AG04450 (cell line): ENCODE results near the gene TAX1BP3. TPM values are rescaled to one million over a fixed set of nuclear protein-coding genes. Genes with fewer than 3 reads are reported as not detected.

ENCODE experiments used
- CTCF ChIA-PET: fragments of 300-600, 350-600 bp; formaldehyde crosslinking; extraction: SDS; loops from one replicate; lab custom pipeline; 2022; ENCODE audit warnings: antibody characterized with exemption, inconsistent platforms; lab: Charles Lee
- POLR2A ChIA-PET: fragments of 350-600 bp; formaldehyde crosslinking; extraction: SDS; loops from one replicate; lab custom pipeline; 2021; ENCODE audit warnings: antibody characterized with exemption, inconsistent platforms; lab: Yijun Ruan, JAX
- DNase-seq: peaks from one replicate; pipeline ENCODE4 v3.0.0-alpha.2; 2011; ENCODE audit warnings: low read depth, low spot score
- H3K27ac ChIP-seq: one replicate; pipeline ENCODE4 v1.5.1; 2012; ENCODE audit warnings: low read depth, low read length, control low read depth
- H3K27me3 ChIP-seq: one replicate; pipeline ENCODE4 v1.6.0; 2012; ENCODE audit warnings: low read length; ENCODE audit not compliant: control insufficient read depth, insufficient read depth
- H3K4me3 ChIP-seq: 2 replicates; pipeline ENCODE4 v1.5.1; 2011; ENCODE audit warnings: mild to moderate bottlenecking, low read depth, low read length, control low read depth
- H3K9me3 ChIP-seq: 2 replicates; pipeline ENCODE4 v1.5.1; 2012; ENCODE audit warnings: low read length; ENCODE audit not compliant: control insufficient read depth, insufficient read depth
- CTCF ChIP-seq: IDR thresholded peaks from 2 replicates; pipeline ENCODE4 v1.5.1; 2011; ENCODE audit warnings: low read depth, low read length, control low read depth, inconsistent platforms
- polyA plus RNA-seq: library from polyadenylated mRNA; depleted of rRNA; stranded (reverse); fragments of >200 nt; gene quantifications from 2 replicates; pipeline ENCODE4 v1.2.3, GENCODE V29; 2011

TAX1BP3 gene
- polyA plus RNA-seq, 1 experiment, result 163 TPM

GRCh38 chr17:3692346-3692745 lies 24.0 kb upstream of the TAX1BP3 start:
- H3K27me3 ChIP-seq, result peaks cover 15% of the 10 kb centered on the region
- ChIA-PET POLR2A (interaction anchor here (0.7 kb wide), 1 partner anchor 25 kb away, joined by 3 read pairs; no protein-coding TSS in a partner anchor), CTCF (interaction anchor here (0.6 to 0.9 kb wide), 2 partner anchors 10 to 158 kb away, joined by 3 read pairs; no protein-coding TSS in a partner anchor)
- 0 out of 2 replicates have a peak, but pooled peaks have one; percentile 13 for TF ChIP-seq CTCF
- no peak for DNase-seq
- H3K4me3 ChIP-seq, result no peak overlapping the region
- H3K9me3 ChIP-seq, result peaks cover 3% of the 10 kb centered on the region
- H3K27ac ChIP-seq, result no peak overlapping the region

GRCh38 chr17:3691617-3692067 lies 23.3 kb upstream of the TAX1BP3 start:
- POLR2A ChIA-PET, result interaction anchor here (0.7 kb wide), 1 partner anchor 24 kb away, joined by 3 read pairs; no protein-coding TSS in a partner anchor
- CTCF ChIA-PET, result no interaction called here
- Histone ChIP-seq H3K9me3 (no peaks in the 10 kb centered on the region; the same call in 1 of the 2 replicates), H3K27ac (no peak overlapping the region), H3K4me3 (no peak overlapping the region), H3K27me3 (peaks cover 10% of the 10 kb centered on the region)
- TF ChIP-seq CTCF, result no peak
- DNase-seq, result no peak

- TF ChIP-seq CTCF, result no peak
- no peak overlapping the region for H3K4me3 ChIP-seq
- POLR2A ChIA-PET, result no interaction called here
- H3K27ac ChIP-seq, result no peak overlapping the region
- CTCF ChIA-PET, result no interaction called here
- peaks cover 9% of the 10 kb centered on the region for H3K27me3 ChIP-seq
- H3K9me3 ChIP-seq, result no peaks in the 10 kb centered on the region; the same call in 1 of the 2 replicates
- no peak for DNase-seq
Observed at GRCh38 chr17:3690094-3690715, 21.8 kb upstream of the TAX1BP3 start.

- no peak overlapping the region for H3K27ac ChIP-seq
Observed at GRCh38 chr17:3689262-3690093, 21.1 kb upstream of the TAX1BP3 start.

More at GRCh38 chr17:3689262-3690093, 21.1 kb upstream of the TAX1BP3 start:
- Histone ChIP-seq H3K4me3 (no peak overlapping the region), H3K9me3 (no peaks in the 10 kb centered on the region; the same call in 1 of the 2 replicates), H3K27me3 (peaks cover 7% of the 10 kb centered on the region)
- ChIA-PET CTCF (no interaction called here), POLR2A (no interaction called here)
- DNase-seq, result no peak
- TF ChIP-seq CTCF, result no peak
